DND-41 (cell line): ENCODE measurements around the gene KCNMA1.
"Not testable (repeated sequence)": the region's sequence is repeated elsewhere in the genome, so short reads cannot be mapped to it uniquely, and the experiment has no call there.

Experiments used
- ATAC-seq: fragments of 200-7000 bp; cut with Tn5 transposase; 3 replicates; pipeline ENCODE4 v1.9.1; 2021; ENCODE audit warnings: low read depth; ENCODE audit not compliant: insufficient read depth
- DNase-seq: peaks from one replicate; pipeline ENCODE4 v3.0.0-alpha.2; 2020
- H2AFZ ChIP-seq: 2 replicates; pipeline ENCODE4 v1.6.0; 2012; ENCODE audit warnings: low read depth, low read length
- H3K27ac ChIP-seq: 2 replicates; pipeline ENCODE4 v1.5.1; 2012; ENCODE audit warnings: low read length, inconsistent platforms
- H3K27me3 ChIP-seq: fragments of 200-600 bp; sonication (generic); 2 replicates; pipeline ENCODE4 v1.6.0; 2012; ENCODE audit warnings: low read length, mild to moderate bottlenecking, inconsistent platforms; ENCODE audit not compliant: insufficient read depth, poor library complexity
- H3K36me3 ChIP-seq: 2 replicates; pipeline ENCODE4 v1.5.1; 2012; ENCODE audit warnings: low read length, inconsistent platforms; ENCODE audit not compliant: insufficient read depth
- H3K4me1 ChIP-seq: 2 replicates; pipeline ENCODE4 v1.5.1; 2012; ENCODE audit warnings: mild to moderate bottlenecking, low read length; ENCODE audit not compliant: insufficient read depth
- H3K4me2 ChIP-seq: 2 replicates; pipeline ENCODE4 v1.6.0; 2012; ENCODE audit warnings: mild to moderate bottlenecking, moderate library complexity, low read length, inconsistent platforms; ENCODE audit not compliant: insufficient read depth
- H3K4me3 ChIP-seq, 2 experiments: fragments of 200-600 bp in 1 of 2; shearing (Covaris generic) in 1 of 2; 2 replicates each; pipeline ENCODE4 v1.5.1; 2012 to 2016; ENCODE audit warnings: inconsistent platforms in 2 of 2, low read length in 2 of 2, mild to moderate bottlenecking in 2 of 2, low read depth in 1 of 2, moderate library complexity in 1 of 2
- H3K79me2 ChIP-seq: 2 replicates; pipeline ENCODE4 v1.6.0; 2012; ENCODE audit warnings: low read length, inconsistent platforms; ENCODE audit not compliant: insufficient read depth
- H3K9ac ChIP-seq: 2 replicates; pipeline ENCODE4 v1.6.0; 2012; ENCODE audit warnings: low read depth, mild to moderate bottlenecking, inconsistent platforms, low read length, moderate library complexity
- H3K9me3 ChIP-seq: 2 replicates; pipeline ENCODE4 v1.5.1; 2012; ENCODE audit warnings: low read length, moderate library complexity, mild to moderate bottlenecking, inconsistent platforms; ENCODE audit not compliant: insufficient read depth, severe bottlenecking
- H4K20me1 ChIP-seq: 2 replicates; pipeline ENCODE4 v1.6.0; 2012; ENCODE audit warnings: low read length; ENCODE audit not compliant: insufficient read depth
- CTCF ChIP-seq: IDR thresholded peaks from 2 replicates; pipeline ENCODE4 v1.5.1; 2012; ENCODE audit warnings: borderline replicate concordance, low read length, moderate library complexity, mild to moderate bottlenecking; ENCODE audit not compliant: poor library complexity, severe bottlenecking; ENCODE audit errors: extremely low read depth
- EZH2 ChIP-seq: IDR thresholded peaks from 3 replicates; pipeline ENCODE4 v1.6.1; 2012; ENCODE audit warnings: borderline replicate concordance, low read depth, mild to moderate bottlenecking, moderate library complexity, low read length, inconsistent platforms; ENCODE audit not compliant: severe bottlenecking

The KCNMA1 gene

GRCh38 chr10:77391605-77392235 is 245.9 kb downstream of the KCNMA1 start:
- ATAC-seq: peak; percentile 47; the same call in 2 of the 3 replicates
- H2AFZ ChIP-seq: no peak overlapping the region
- no peaks in the 10 kb centered on the region; the same call in 1 of the 2 replicates for H3K4me1 ChIP-seq

GRCh38 chr10:77390481-77390891 is 247.1 kb downstream of the KCNMA1 start:
- DNase-seq: no peak

More at GRCh38 chr10:77391605-77392235, 245.9 kb downstream of the KCNMA1 start:
- Histone ChIP-seq H3K27ac (no peak overlapping the region), H3K36me3 (no peaks in the 10 kb centered on the region), H3K4me3 (no peak overlapping the region), H3K9ac (no peak overlapping the region), H3K27me3 (no peaks in the 10 kb centered on the region), H4K20me1 (0 out of 2 replicates have a peak, but pooled peaks cover 4% of the 10 kb centered on the region), H3K79me2 (no peaks in the 10 kb centered on the region), H3K4me2 (no peak overlapping the region), H3K9me3 (no peaks in the 10 kb centered on the region)
- TF ChIP-seq EZH2: no peak
- TF ChIP-seq CTCF: peak; percentile 68
- peak; percentile 51 for DNase-seq

GRCh38 chr10:77388571-77389100 is 249.0 kb downstream of the KCNMA1 start:
- no peak overlapping the region for H2AFZ ChIP-seq
- H3K4me3 ChIP-seq: no peak overlapping the region
- no peaks in the 10 kb centered on the region for H4K20me1 ChIP-seq
- H3K27ac ChIP-seq: no peak overlapping the region
- H3K36me3 ChIP-seq: no peaks in the 10 kb centered on the region
- no peak for ATAC-seq
- TF ChIP-seq CTCF (no peak), EZH2 (no peak)
- H3K27me3 ChIP-seq: peaks cover 11% of the 10 kb centered on the region
- no peak overlapping the region for H3K9ac ChIP-seq
- H3K9me3 ChIP-seq: no peaks in the 10 kb centered on the region
- H3K4me1 ChIP-seq: no peaks in the 10 kb centered on the region; the same call in 1 of the 2 replicates
- H3K4me2 ChIP-seq: no peak overlapping the region
- DNase-seq: no peak
- H3K79me2 ChIP-seq: no peaks in the 10 kb centered on the region

More at GRCh38 chr10:77390481-77390891, 247.1 kb downstream of the KCNMA1 start:
- 0 out of 2 replicates have a peak, but pooled peaks cover 4% of the 10 kb centered on the region for H4K20me1 ChIP-seq
- peaks cover 9% of the 10 kb centered on the region for H3K27me3 ChIP-seq
- H3K4me2 ChIP-seq: no peak overlapping the region
- H3K4me3 ChIP-seq: no peak overlapping the region
- no peaks in the 10 kb centered on the region for H3K36me3 ChIP-seq
- no peak overlapping the region for H3K27ac ChIP-seq
- no peak overlapping the region for H2AFZ ChIP-seq
- TF ChIP-seq CTCF (no peak), EZH2 (no peak)
- H3K79me2 ChIP-seq: no peaks in the 10 kb centered on the region
- no peaks in the 10 kb centered on the region; the same call in 1 of the 2 replicates for H3K4me1 ChIP-seq
- no peak overlapping the region for H3K9ac ChIP-seq
- no peaks in the 10 kb centered on the region for H3K9me3 ChIP-seq
- no peak for ATAC-seq

GRCh38 chr10:77387701-77388100 is 249.9 kb downstream of the KCNMA1 start:
- H3K36me3 ChIP-seq, H3K4me2 ChIP-seq, ATAC-seq, H3K4me3 ChIP-seq, H3K4me1 ChIP-seq, H3K79me2 ChIP-seq, H4K20me1 ChIP-seq, DNase-seq, H3K9ac ChIP-seq, H2AFZ ChIP-seq, H3K27ac ChIP-seq, H3K9me3 ChIP-seq: not testable (repeated sequence)
- peaks cover 11% of the 10 kb centered on the region for H3K27me3 ChIP-seq
